ENCODE data around the gene KREMEN1.

DNA sequence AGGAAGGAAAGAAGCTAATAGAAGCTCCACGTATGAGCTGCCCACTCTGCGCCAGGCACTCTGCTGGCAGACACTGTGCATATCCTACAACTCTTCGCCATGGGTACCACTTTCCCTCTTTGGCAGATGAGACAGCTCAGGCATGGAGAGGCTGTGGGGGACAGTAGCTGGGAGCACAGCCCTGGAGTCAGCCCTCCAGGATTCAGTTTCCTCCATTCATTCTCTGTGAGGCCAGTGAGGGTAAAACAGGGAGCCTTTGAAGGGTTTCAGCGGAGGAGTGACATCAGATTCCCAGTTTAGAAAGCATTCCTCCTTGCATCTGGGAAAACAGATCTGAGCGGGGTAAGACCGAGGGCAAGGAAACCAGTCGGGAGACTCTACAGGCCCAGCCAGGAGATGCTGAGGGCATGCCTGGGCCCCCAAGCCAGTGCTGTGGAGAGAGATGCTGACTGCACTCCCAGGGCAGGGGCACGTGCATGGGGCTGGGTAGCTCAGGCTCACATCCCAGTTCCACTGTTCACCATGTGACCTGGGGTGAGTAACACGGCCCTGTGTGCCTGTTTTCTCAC, 74.6 kb downstream of the KREMEN1 start:
- TF ChIP-seq, protein P1, sequence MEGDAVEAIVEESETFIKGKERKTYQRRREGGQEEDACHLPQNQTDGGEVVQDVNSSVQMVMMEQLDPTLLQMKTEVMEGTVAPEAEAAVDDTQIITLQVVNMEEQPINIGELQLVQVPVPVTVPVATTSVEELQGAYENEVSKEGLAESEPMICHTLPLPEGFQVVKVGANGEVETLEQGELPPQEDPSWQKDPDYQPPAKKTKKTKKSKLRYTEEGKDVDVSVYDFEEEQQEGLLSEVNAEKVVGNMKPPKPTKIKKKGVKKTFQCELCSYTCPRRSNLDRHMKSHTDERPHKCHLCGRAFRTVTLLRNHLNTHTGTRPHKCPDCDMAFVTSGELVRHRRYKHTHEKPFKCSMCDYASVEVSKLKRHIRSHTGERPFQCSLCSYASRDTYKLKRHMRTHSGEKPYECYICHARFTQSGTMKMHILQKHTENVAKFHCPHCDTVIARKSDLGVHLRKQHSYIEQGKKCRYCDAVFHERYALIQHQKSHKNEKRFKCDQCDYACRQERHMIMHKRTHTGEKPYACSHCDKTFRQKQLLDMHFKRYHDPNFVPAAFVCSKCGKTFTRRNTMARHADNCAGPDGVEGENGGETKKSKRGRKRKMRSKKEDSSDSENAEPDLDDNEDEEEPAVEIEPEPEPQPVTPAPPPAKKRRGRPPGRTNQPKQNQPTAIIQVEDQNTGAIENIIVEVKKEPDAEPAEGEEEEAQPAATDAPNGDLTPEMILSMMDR (IDR thresholded peaks at IDR 0.05), result no peak
- no peak for TF ChIP-seq POLR2A (IDR thresholded peaks at IDR 0.05)
